ENCODE measurements around the gene PARP4.
"Not testable (repeated sequence)": the region's sequence is repeated elsewhere in the genome, so short reads cannot be mapped to it uniquely, and the experiment has no call there.

PARP4 gene

GRCh38 chr13:24497742-24498141 is 14.8 kb downstream of the PARP4 start:
- no peak overlapping the region for H3K14ac ChIP-seq (ENCODE audit: low read length)
- no peak overlapping the region for H3K23ac ChIP-seq (ENCODE audit: low read length)
- peaks cover 5% of the 10 kb centered on the region for H3K79me1 ChIP-seq (ENCODE audit: low read length)
- H2BK12ac ChIP-seq (ENCODE audit: low read length) = no peak overlapping the region
- no peak overlapping the region for H2BK120ac ChIP-seq (ENCODE audit: insufficient read depth, low read length, poor library complexity)
- H3K79me2 ChIP-seq (ENCODE audit: control insufficient read depth, insufficient read depth, low read length, poor library complexity) = no peaks in the 10 kb centered on the region
- H3K9ac ChIP-seq (ENCODE audit: low read length) = no peak overlapping the region
- H3K27ac ChIP-seq (ENCODE audit: low read depth, low read length) = no peak overlapping the region
- no peak overlapping the region for H2BK5ac ChIP-seq (ENCODE audit: low read depth, low read length, poor library complexity)
- H3K18ac ChIP-seq (ENCODE audit: low read length) = no peak overlapping the region
- H2AFZ ChIP-seq (ENCODE audit: insufficient read depth, low read length, poor library complexity) = no peak overlapping the region
- H3K4me1 ChIP-seq (ENCODE audit: control insufficient read depth in 1 of 2, insufficient read depth in 2 of 2, low read length in 2 of 2) = peaks cover 15 to 23% of the 10 kb centered on the region in 2 experiments
- H3K4me3 ChIP-seq (ENCODE audit: low read depth, low read length) = no peak overlapping the region
- no peak overlapping the region for H3K4ac ChIP-seq (ENCODE audit: low read depth, low read length)
- H3K27me3 ChIP-seq (ENCODE audit: insufficient read depth, low read length) = no peaks in the 10 kb centered on the region
- no peak for DNase-seq
- no CpG with 5 or more reads among the region's 1 CpG for WGBS (ENCODE audit: extremely low coverage, insufficient coverage, insufficient read length)
- H3K9me3 ChIP-seq (ENCODE audit: insufficient read depth, low read depth, low read length) = no peaks in the 10 kb centered on the region
- H3K36me3 ChIP-seq (ENCODE audit: control insufficient read depth in 1 of 2, insufficient read depth in 2 of 2, low read length in 2 of 2) = peaks cover 3 to 13% of the 10 kb centered on the region in 2 experiments
- H4K91ac ChIP-seq (ENCODE audit: low read depth, low read length) = no peak overlapping the region
- no peak overlapping the region for H3K4me2 ChIP-seq (ENCODE audit: low read length)
- H2AK5ac ChIP-seq (ENCODE audit: low read length) = no peak overlapping the region
- H4K12ac ChIP-seq (ENCODE audit: low read depth, low read length) = no peak overlapping the region
- no peak overlapping the region for H4K8ac ChIP-seq (ENCODE audit: low read depth, low read length)

DNA sequence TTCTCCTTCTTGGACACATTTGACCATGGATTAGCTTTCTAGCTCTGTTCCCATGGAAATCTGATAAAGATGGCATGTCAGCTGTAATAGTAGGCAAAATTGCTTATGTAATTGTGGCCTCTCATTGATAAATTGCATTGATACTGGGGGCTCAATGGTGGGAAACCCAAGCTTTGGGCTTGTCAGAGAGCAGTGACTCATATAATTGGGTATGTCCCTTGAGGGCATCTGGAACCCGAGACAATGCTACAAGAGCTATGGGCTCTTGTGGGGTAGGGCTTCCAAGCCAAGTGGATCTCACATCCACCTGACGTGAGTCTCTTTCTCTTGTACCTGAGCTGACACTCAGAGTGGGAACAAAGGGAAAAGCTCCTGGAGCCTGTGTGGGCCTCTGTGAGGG is 16.3 kb downstream of the PARP4 start:
- H2AK5ac ChIP-seq (ENCODE audit: low read length); H3K9ac ChIP-seq (ENCODE audit: low read length); H3K4ac ChIP-seq (ENCODE audit: low read depth, low read length); H3K27ac ChIP-seq (ENCODE audit: low read depth, low read length); H3K14ac ChIP-seq (ENCODE audit: low read length); H3K4me3 ChIP-seq (ENCODE audit: low read depth, low read length); H4K12ac ChIP-seq (ENCODE audit: low read depth, low read length); H3K23ac ChIP-seq (ENCODE audit: low read length); H3K79me1 ChIP-seq (ENCODE audit: low read length); H2BK12ac ChIP-seq (ENCODE audit: low read length); H3K18ac ChIP-seq (ENCODE audit: low read length); H4K8ac ChIP-seq (ENCODE audit: low read depth, low read length); H3K4me2 ChIP-seq (ENCODE audit: low read length); H2AFZ ChIP-seq (ENCODE audit: insufficient read depth, low read length, poor library complexity); H3K9me3 ChIP-seq (ENCODE audit: insufficient read depth, low read depth, low read length); H2BK5ac ChIP-seq (ENCODE audit: low read depth, low read length, poor library complexity); DNase-seq; H4K91ac ChIP-seq (ENCODE audit: low read depth, low read length); H3K79me2 ChIP-seq (ENCODE audit: control insufficient read depth, insufficient read depth, low read length, poor library complexity); H2BK120ac ChIP-seq (ENCODE audit: insufficient read depth, low read length, poor library complexity); H3K27me3 ChIP-seq (ENCODE audit: insufficient read depth, low read length): not testable (repeated sequence)
- peaks cover 7 to 17% of the 10 kb centered on the region in 2 experiments for H3K36me3 ChIP-seq (ENCODE audit: control insufficient read depth in 1 of 2, insufficient read depth in 2 of 2, low read length in 2 of 2)
- peaks cover 15 to 20% of the 10 kb centered on the region in 2 experiments for H3K4me1 ChIP-seq (ENCODE audit: control insufficient read depth in 1 of 2, insufficient read depth in 2 of 2, low read length in 2 of 2)
- no CpG with 5 or more reads among the region's 2 CpGs for WGBS (ENCODE audit: extremely low coverage, insufficient coverage, insufficient read length)

GRCh38 chr13:24495151-24495729 is 17.3 kb downstream of the PARP4 start:
- Histone ChIP-seq H2BK5ac (ENCODE audit: low read depth, low read length, poor library complexity) (peak overlapping the region; percentile 93), H2BK12ac (ENCODE audit: low read length) (peak overlapping the region; percentile 90)
- no CpG with 5 or more reads among the region's 3 CpGs for WGBS (ENCODE audit: extremely low coverage, insufficient coverage, insufficient read length)

GRCh38 chr13:24493356-24493755 is 19.2 kb downstream of the PARP4 start:
- DNase-seq = no peak
- Histone ChIP-seq H3K79me1 (ENCODE audit: low read length) (peaks cover 7% of the 10 kb centered on the region), H3K4me2 (ENCODE audit: low read length) (no peak overlapping the region), H3K4ac (ENCODE audit: low read depth, low read length) (no peak overlapping the region), H2BK12ac (ENCODE audit: low read length) (no peak overlapping the region), H3K9me3 (ENCODE audit: insufficient read depth, low read depth, low read length) (no peaks in the 10 kb centered on the region), H3K23ac (ENCODE audit: low read length) (no peak overlapping the region), H3K14ac (ENCODE audit: low read length) (no peak overlapping the region), H3K4me1 (ENCODE audit: control insufficient read depth in 1 of 2, insufficient read depth in 2 of 2, low read length in 2 of 2) (peaks cover 15 to 24% of the 10 kb centered on the region in 2 experiments), H3K27ac (ENCODE audit: low read depth, low read length) (peak overlapping the region; percentile 51), H3K36me3 (ENCODE audit: control insufficient read depth in 1 of 2, insufficient read depth in 2 of 2, low read length in 2 of 2) (peaks cover 7 to 21% of the 10 kb centered on the region in 2 experiments), H4K91ac (ENCODE audit: low read depth, low read length) (no peak overlapping the region), H4K12ac (ENCODE audit: low read depth, low read length) (no peak overlapping the region), H3K79me2 (ENCODE audit: control insufficient read depth, insufficient read depth, low read length, poor library complexity) (no peaks in the 10 kb centered on the region), H3K9ac (ENCODE audit: low read length) (no peak overlapping the region), H3K4me3 (ENCODE audit: low read depth, low read length) (no peak overlapping the region), H3K18ac (ENCODE audit: low read length) (no peak overlapping the region), H4K8ac (ENCODE audit: low read depth, low read length) (no peak overlapping the region), H3K27me3 (ENCODE audit: insufficient read depth, low read length) (no peaks in the 10 kb centered on the region), H2AFZ (ENCODE audit: insufficient read depth, low read length, poor library complexity) (no peak overlapping the region), H2BK120ac (ENCODE audit: insufficient read depth, low read length, poor library complexity) (no peak overlapping the region), H2AK5ac (ENCODE audit: low read length) (no peak overlapping the region), H2BK5ac (ENCODE audit: low read depth, low read length, poor library complexity) (no peak overlapping the region)
- no CpG with 5 or more reads among the region's 6 CpGs for WGBS (ENCODE audit: extremely low coverage, insufficient coverage, insufficient read length)

More at GRCh38 chr13:24495151-24495729, 17.3 kb downstream of the PARP4 start:
- Histone ChIP-seq H2BK120ac (ENCODE audit: insufficient read depth, low read length, poor library complexity) (peak overlapping the region; percentile 25), H4K12ac (ENCODE audit: low read depth, low read length) (no peak overlapping the region), H3K27ac (ENCODE audit: low read depth, low read length) (peak overlapping the region; percentile 98), H3K18ac (ENCODE audit: low read length) (peak overlapping the region; percentile 83), H3K27me3 (ENCODE audit: insufficient read depth, low read length) (no peaks in the 10 kb centered on the region), H4K8ac (ENCODE audit: low read depth, low read length) (peak overlapping the region; percentile 78), H3K36me3 (ENCODE audit: control insufficient read depth in 1 of 2, insufficient read depth in 2 of 2, low read length in 2 of 2) (peaks cover 7 to 17% of the 10 kb centered on the region in 2 experiments), H2AK5ac (ENCODE audit: low read length) (peak overlapping the region; percentile 80), H3K23ac (ENCODE audit: low read length) (no peak overlapping the region), H3K4me2 (ENCODE audit: low read length) (peak overlapping the region; percentile 63), H4K91ac (ENCODE audit: low read depth, low read length) (peak overlapping the region; percentile 91), H2AFZ (ENCODE audit: insufficient read depth, low read length, poor library complexity) (peak overlapping the region; percentile 72), H3K79me2 (ENCODE audit: control insufficient read depth, insufficient read depth, low read length, poor library complexity) (no peaks in the 10 kb centered on the region), H3K14ac (ENCODE audit: low read length) (peak overlapping the region; percentile 78), H3K9me3 (ENCODE audit: insufficient read depth, low read depth, low read length) (no peaks in the 10 kb centered on the region), H3K9ac (ENCODE audit: low read length) (no peak overlapping the region), H3K4me1 (ENCODE audit: control insufficient read depth in 1 of 2, insufficient read depth in 2 of 2, low read length in 2 of 2) (peaks cover 15 to 20% of the 10 kb centered on the region in 2 experiments), H3K79me1 (ENCODE audit: low read length) (peaks cover 7% of the 10 kb centered on the region), H3K4me3 (ENCODE audit: low read depth, low read length) (no peak overlapping the region), H3K4ac (ENCODE audit: low read depth, low read length) (no peak overlapping the region)
- peak; percentile 20 to 71 for DNase-seq

All from trophoblast cell (in vitro differentiated cells and primary cell).